Measurements from ENCODE around the gene MED23.

MED23 gene

GRCh38 chr6:131588643-131589042 is 39.4 kb downstream of the MED23 start:
- TF ChIP-seq YY1 (IDR thresholded peaks at IDR 0.05; ENCODE audit: low read depth): no peak
- TF ChIP-seq TEAD4 (IDR thresholded peaks at IDR 0.05): no peak
- no peak for TF ChIP-seq EP300 (IDR thresholded peaks at IDR 0.05; ENCODE audit: borderline replicate concordance)
- TF ChIP-seq USF1 (IDR thresholded peaks at IDR 0.05): no peak
- TF ChIP-seq, protein P1, sequence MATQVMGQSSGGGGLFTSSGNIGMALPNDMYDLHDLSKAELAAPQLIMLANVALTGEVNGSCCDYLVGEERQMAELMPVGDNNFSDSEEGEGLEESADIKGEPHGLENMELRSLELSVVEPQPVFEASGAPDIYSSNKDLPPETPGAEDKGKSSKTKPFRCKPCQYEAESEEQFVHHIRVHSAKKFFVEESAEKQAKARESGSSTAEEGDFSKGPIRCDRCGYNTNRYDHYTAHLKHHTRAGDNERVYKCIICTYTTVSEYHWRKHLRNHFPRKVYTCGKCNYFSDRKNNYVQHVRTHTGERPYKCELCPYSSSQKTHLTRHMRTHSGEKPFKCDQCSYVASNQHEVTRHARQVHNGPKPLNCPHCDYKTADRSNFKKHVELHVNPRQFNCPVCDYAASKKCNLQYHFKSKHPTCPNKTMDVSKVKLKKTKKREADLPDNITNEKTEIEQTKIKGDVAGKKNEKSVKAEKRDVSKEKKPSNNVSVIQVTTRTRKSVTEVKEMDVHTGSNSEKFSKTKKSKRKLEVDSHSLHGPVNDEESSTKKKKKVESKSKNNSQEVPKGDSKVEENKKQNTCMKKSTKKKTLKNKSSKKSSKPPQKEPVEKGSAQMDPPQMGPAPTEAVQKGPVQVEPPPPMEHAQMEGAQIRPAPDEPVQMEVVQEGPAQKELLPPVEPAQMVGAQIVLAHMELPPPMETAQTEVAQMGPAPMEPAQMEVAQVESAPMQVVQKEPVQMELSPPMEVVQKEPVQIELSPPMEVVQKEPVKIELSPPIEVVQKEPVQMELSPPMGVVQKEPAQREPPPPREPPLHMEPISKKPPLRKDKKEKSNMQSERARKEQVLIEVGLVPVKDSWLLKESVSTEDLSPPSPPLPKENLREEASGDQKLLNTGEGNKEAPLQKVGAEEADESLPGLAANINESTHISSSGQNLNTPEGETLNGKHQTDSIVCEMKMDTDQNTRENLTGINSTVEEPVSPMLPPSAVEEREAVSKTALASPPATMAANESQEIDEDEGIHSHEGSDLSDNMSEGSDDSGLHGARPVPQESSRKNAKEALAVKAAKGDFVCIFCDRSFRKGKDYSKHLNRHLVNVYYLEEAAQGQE (IDR thresholded peaks at IDR 0.05; ENCODE audit: low read depth): no peak
- TF ChIP-seq TCF12 (IDR thresholded peaks at IDR 0.05; ENCODE audit: low read depth): no peak
- no peak for TF ChIP-seq RAD21 (IDR thresholded peaks at IDR 0.05; ENCODE audit: low read depth)
- no peak for TF ChIP-seq EGR1 (IDR thresholded peaks at IDR 0.05)

- TF ChIP-seq EGR1 (IDR thresholded peaks at IDR 0.05): no peak
- no peak for TF ChIP-seq MAX (IDR thresholded peaks at IDR 0.05)
- no peak for TF ChIP-seq TEAD4 (IDR thresholded peaks at IDR 0.05)
- no peak for TF ChIP-seq FOXM1 (IDR thresholded peaks at IDR 0.05; ENCODE audit: borderline replicate concordance, low read depth)
- no peak for TF ChIP-seq NFIC (IDR thresholded peaks at IDR 0.05)
- TF ChIP-seq CEBPB (IDR thresholded peaks at IDR 0.05): no peak
- no peak for TF ChIP-seq EP300 (IDR thresholded peaks at IDR 0.05; ENCODE audit: borderline replicate concordance)
- TF ChIP-seq CREB1 (IDR thresholded peaks at IDR 0.05; ENCODE audit: low read depth): no peak
- no peak for TF ChIP-seq USF1 (IDR thresholded peaks at IDR 0.05)
- no peak for TF ChIP-seq ZBTB7A (IDR thresholded peaks at IDR 0.05; ENCODE audit: low read depth)
- no peak for TF ChIP-seq TAF1 (IDR thresholded peaks at IDR 0.05; ENCODE audit: low read depth)
- TF ChIP-seq YY1 (IDR thresholded peaks at IDR 0.05; ENCODE audit: low read depth): no peak
- TF ChIP-seq, protein P1 (IDR thresholded peaks at IDR 0.05; ENCODE audit: low read depth): no peak
- TF ChIP-seq RAD21 (IDR thresholded peaks at IDR 0.05; ENCODE audit: low read depth): no peak
- no peak for TF ChIP-seq TCF12 (IDR thresholded peaks at IDR 0.05; ENCODE audit: low read depth)
Observed at GRCh38 chr6:131587909-131588308, 40.1 kb downstream of the MED23 start.

DNA sequence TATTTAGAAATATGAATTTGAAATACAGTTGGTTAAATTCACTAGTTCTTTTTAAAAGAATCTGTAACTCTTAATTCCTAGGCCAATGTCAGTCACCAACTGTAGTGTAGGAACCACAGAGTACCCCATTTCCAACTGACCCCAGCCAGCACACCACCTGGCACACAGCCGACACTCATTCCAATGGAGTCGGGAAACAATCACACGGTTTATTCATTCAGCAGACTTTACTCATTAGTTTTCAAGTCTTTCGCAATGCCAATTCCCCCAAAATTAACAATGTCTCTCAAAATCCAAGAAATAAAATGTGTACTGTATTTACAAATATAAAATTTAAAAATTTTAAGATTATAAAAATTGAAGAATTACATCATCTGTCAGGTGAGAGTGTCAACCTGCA is 41.5 kb downstream of the MED23 start:
- TF ChIP-seq TEAD4 (IDR thresholded peaks at IDR 0.05) (no peak), EP300 (IDR thresholded peaks at IDR 0.05; ENCODE audit: borderline replicate concordance) (no peak), USF1 (IDR thresholded peaks at IDR 0.05) (no peak), MAX (IDR thresholded peaks at IDR 0.05) (no peak), TCF12 (IDR thresholded peaks at IDR 0.05; ENCODE audit: low read depth) (no peak), EGR1 (IDR thresholded peaks at IDR 0.05) (no peak), CREB1 (IDR thresholded peaks at IDR 0.05; ENCODE audit: low read depth) (no peak), YY1 (IDR thresholded peaks at IDR 0.05; ENCODE audit: low read depth) (no peak), CEBPB (IDR thresholded peaks at IDR 0.05) (no peak), FOXM1 (IDR thresholded peaks at IDR 0.05; ENCODE audit: borderline replicate concordance, low read depth) (no peak), RAD21 (IDR thresholded peaks at IDR 0.05; ENCODE audit: low read depth) (no peak), NFIC (IDR thresholded peaks at IDR 0.05) (no peak), ZBTB7A (IDR thresholded peaks at IDR 0.05; ENCODE audit: low read depth) (no peak)
- TF ChIP-seq, protein P1 (IDR thresholded peaks at IDR 0.05; ENCODE audit: low read depth): no peak

DNA sequence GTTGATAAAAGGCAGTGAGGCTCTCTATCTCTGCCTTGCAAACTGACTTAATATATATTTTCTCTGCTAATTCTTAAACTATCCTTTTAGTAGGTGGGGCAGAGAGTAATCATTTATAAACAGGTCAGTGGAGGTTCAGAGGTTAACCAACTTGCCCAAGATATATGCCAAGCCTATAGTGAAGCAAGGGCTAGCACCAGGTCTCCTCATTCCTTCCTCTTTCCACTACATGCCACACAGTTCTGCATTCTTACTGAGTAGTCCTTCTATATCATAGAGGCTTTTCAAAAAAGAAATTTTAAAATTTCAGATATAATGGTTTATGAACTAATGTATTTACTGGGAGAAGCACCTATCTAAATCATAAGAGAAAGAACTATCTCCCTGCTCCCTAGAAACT is 46.5 kb downstream of the MED23 start:
- TF ChIP-seq EGR1 (IDR thresholded peaks at IDR 0.05): no peak
